Right lobe of liver (tissue), 6 donors: ENCODE data around the gene SCNN1A. TPM values are rescaled to one million over a fixed set of nuclear protein-coding genes. Genes with fewer than 3 reads are reported as not detected.
A peak's percentile ranks its signal among the peaks of the same experiment; 100 is the strongest.

Source experiments
- ATAC-seq, 4 donors: fragments of 200-7000 bp; cut with Tn5 transposase; one replicate each; pipeline ENCODE4 v1.9.1; 2020; ENCODE audit warnings: mild to moderate bottlenecking in 4 of 4, moderate library complexity in 4 of 4
- DNase-seq, 3 donors: peaks; one replicate each; pipeline ENCODE4 v3.0.0-alpha.2; 2020
- H3K27ac ChIP-seq, 3 donors: fragments of 200-600 bp; one replicate each; pipeline ENCODE4 v1.8.0; 2022
- H3K27me3 ChIP-seq, 2 donors: fragments of 200-600 bp; one replicate each; pipeline ENCODE4 v1.8.0; 2022
- H3K36me3 ChIP-seq, 4 donors: fragments of 200-600 bp; sonication (generic) in 1 of 4; one replicate each; pipeline versions ENCODE4 v1.5.1 to v1.8.0; 2017 to 2022; ENCODE audit warnings: control low read depth in 1 of 4
- H3K4me1 ChIP-seq, 4 donors: fragments of 200-600 bp; sonication (generic) in 1 of 4; one replicate each; pipeline versions ENCODE4 v1.5.1 to v1.8.0; 2017 to 2022; ENCODE audit warnings: control low read depth in 1 of 4
- H3K4me3 ChIP-seq, 3 donors: fragments of 200-600 bp; one replicate each; pipeline ENCODE4 v1.8.0; 2022
- H3K9me3 ChIP-seq, 4 donors: fragments of 200-600 bp; sonication (generic) in 1 of 4; one replicate each; pipeline versions ENCODE4 v1.5.1 to v1.8.0; 2017 to 2022; ENCODE audit warnings: control low read depth in 1 of 4
- CTCF ChIP-seq, 4 donors: fragments of 200-600 bp in 3 of 4; fragments of 450-650 bp in 1 of 4; IDR thresholded peaks; one replicate each; pipeline versions ENCODE4 v1.5.1 to v1.8.0; 2016 to 2022; ENCODE audit warnings: antibody characterized with exemption in 4 of 4, mild to moderate bottlenecking in 2 of 4
- POLR2A ChIP-seq: fragments of 450-650 bp; IDR thresholded peaks from one replicate; pipeline ENCODE4 v1.6.1; 2017; ENCODE audit warnings: antibody characterized with exemption, mild to moderate bottlenecking
- WGBS: methylation state at CpG from one replicate; pipeline ENCODE4 v1.1.6; 2018; ENCODE audit warnings: low coverage, low lambda C conversion rate; ENCODE audit not compliant: insufficient coverage; ENCODE audit errors: missing lambda C conversion rate; 5-methylcytosine and 5-hydroxymethylcytosine counted together
- intact Hi-C, 2 donors: fragments of 100-400 bp; cut with DNase I; formaldehyde crosslinking; loops; one replicate each; pipeline versions ENCODE4 v1.11.2 to v1.14.1; 2022
- total RNA-seq, 6 experiments: library from RNA; depleted of rRNA in 2 of 6; stranded (reverse); fragments of >200 nt in 2 of 6; fragmentation: NEBNext Ultra II Directional in 3 of 6; extraction: Animal tissue kit (Norgen Biotek cat#: 25700) in 3 of 6; gene quantifications; one replicate each; pipeline versions ENCODE4 v1.1.0 to v1.2.4, GENCODE V29; 2016 to 2023
- donor health status: DM: no; HTN: yes; CAD: no.
- donor health status: DM: no; HTN: no; CAD: no.
- donor health status: DM: no; HTN: no; CAD: no.
- donor health status: DM: no; HTN: yes; CAD: no.
- donor health status: DM: no; HTN: yes; CAD: no.

Gene SCNN1A
- total RNA-seq, 6 experiments from 2014 or later = 2.1 to 9.5 (median 6.0) TPM

- H3K36me3 ChIP-seq = no peaks in the 10 kb centered on the region
- H3K4me1 ChIP-seq = peaks cover 0 to 43% (median 14%) of the 10 kb centered on the region in 4 donors
- TF ChIP-seq POLR2A = peak; percentile 83
- no peak for TF ChIP-seq CTCF (IDR thresholded peaks at IDR 0.05)
- no peaks in the 10 kb centered on the region for H3K27me3 ChIP-seq
- no peaks in the 10 kb centered on the region for H3K9me3 ChIP-seq
- H3K4me3 ChIP-seq = peak within 1 kb of the TSS; percentile 92 to 100 (median 99)
- DNase-seq (peak; percentile 78 to 87 (median 87)), ATAC-seq (peak; percentile 67 to 82 (median 78))
- intact Hi-C loops = no loop called here
- H3K27ac ChIP-seq = peak within 1 kb of the TSS; percentile 99 to 100 (median 99)
- WGBS = 0% methylated on average over 21 of the region's 21 CpGs
These were observed 33.8 kb downstream of the SCNN1A start, which contains the start of gene TNFRSF1A for GRCh38 chr12:6341417-6342139. Gene TNFRSF1A (minus strand): TSS chr12:6342076. CDS start chr12:6341814, 262 bp downstream.

- TF ChIP-seq CTCF (IDR thresholded peaks at IDR 0.05) (no peak), POLR2A (peak; percentile 8)
- DNase-seq = peak in 2 of 3 donors; percentile 59 to 68
These were observed 34.5 kb downstream of the SCNN1A start for GRCh38 chr12:6340745-6341416.

GRCh38 chr12:6340032-6340638 lies 35.2 kb downstream of the SCNN1A start:
- ATAC-seq = no peak
- H3K36me3 ChIP-seq = no peaks in the 10 kb centered on the region
- intact Hi-C loops = no loop called here

More at GRCh38 chr12:6340745-6341416, 34.5 kb downstream of the SCNN1A start:
- Histone ChIP-seq H3K4me3 (peak overlapping the region; percentile 92 to 100 (median 99)), H3K9me3 (no peaks in the 10 kb centered on the region), H3K27me3 (no peaks in the 10 kb centered on the region), H3K4me1 (peaks cover 0 to 43% (median 14%) of the 10 kb centered on the region in 4 donors), H3K36me3 (no peaks in the 10 kb centered on the region), H3K27ac (peak overlapping the region; percentile 99 to 100 (median 99))
- peak in 1 of 4 donors; percentile 1 for ATAC-seq
- intact Hi-C loops = no loop called here
- 2% methylated on average over 13 of the region's 15 CpGs for WGBS

More at GRCh38 chr12:6340032-6340638, 35.2 kb downstream of the SCNN1A start:
- Histone ChIP-seq H3K27ac (peak overlapping the region; percentile 99 to 100 (median 99)), H3K4me3 (peak overlapping the region; percentile 92 to 100 (median 99)), H3K4me1 (peaks cover 0 to 40% (median 15%) of the 10 kb centered on the region in 4 donors), H3K9me3 (no peaks in the 10 kb centered on the region), H3K27me3 (no peaks in the 10 kb centered on the region)
- DNase-seq = peak in 1 of 3 donors; percentile 51
- TF ChIP-seq CTCF (IDR thresholded peaks at IDR 0.05) (no peak), POLR2A (peak; percentile 24)
- 2% methylated on average over 9 of the region's 9 CpGs for WGBS
